HG02870 (cell line): Measurements from ENCODE around the gene RNF213.
"Not testable (repeated sequence)": the region's sequence is repeated elsewhere in the genome, so short reads cannot be mapped to it uniquely, and the experiment has no call there.

ENCODE experiments used
- ATAC-seq: cut with Tn5 transposase; IDR thresholded peaks from one replicate; pipeline ENCODE4 v1.9.1; 2021; ENCODE audit warnings: mild to moderate bottlenecking, moderate library complexity; ENCODE audit not compliant: unreplicated experiment

The RNF213 gene

GRCh38 chr17:80223838-80224497 lies 36.7 kb upstream of the RNF213 start:
- no peak for ATAC-seq

- ATAC-seq: no peak
Observed at GRCh38 chr17:80224683-80225082, 36.0 kb upstream of the RNF213 start.

GRCh38 chr17:80225230-80225629 lies 35.4 kb upstream of the RNF213 start:
- ATAC-seq: no peak

GRCh38 chr17:80227156-80227555 lies 33.5 kb upstream of the RNF213 start:
- no peak for ATAC-seq

GRCh38 chr17:80227666-80228065 lies 33.0 kb upstream of the RNF213 start:
- ATAC-seq: no peak

GRCh38 chr17:80228477-80228876 lies 32.2 kb upstream of the RNF213 start:
- no peak for ATAC-seq

- no peak for ATAC-seq
Observed at GRCh38 chr17:80229011-80229410, 31.6 kb upstream of the RNF213 start.

- no peak for ATAC-seq
Observed at GRCh38 chr17:80232438-80232837, 28.2 kb upstream of the RNF213 start.

- no peak for ATAC-seq
Observed at GRCh38 chr17:80233202-80233601, 27.4 kb upstream of the RNF213 start.

GRCh38 chr17:80236911-80237310 lies 23.7 kb upstream of the RNF213 start:
- ATAC-seq: no peak

GRCh38 chr17:80237386-80237785 lies 23.3 kb upstream of the RNF213 start:
- no peak for ATAC-seq

- no peak for ATAC-seq
Observed at GRCh38 chr17:80242505-80242904, 18.1 kb upstream of the RNF213 start.

- ATAC-seq: no peak
Observed at GRCh38 chr17:80243526-80244433, 16.9 kb upstream of the RNF213 start.

- not testable (repeated sequence) for ATAC-seq
Observed at GRCh38 chr17:80244448-80244847, 16.2 kb upstream of the RNF213 start.

GRCh38 chr17:80244871-80245509 lies 15.7 kb upstream of the RNF213 start:
- no peak for ATAC-seq

GRCh38 chr17:80245566-80246265 lies 14.9 kb upstream of the RNF213 start:
- ATAC-seq: no peak

- ATAC-seq: no peak
Observed at GRCh38 chr17:80246266-80246681, 14.4 kb upstream of the RNF213 start.

- no peak for ATAC-seq
Observed at GRCh38 chr17:80246726-80247125, 13.9 kb upstream of the RNF213 start.

- no peak for ATAC-seq
Observed at GRCh38 chr17:80247561-80247960, 13.1 kb upstream of the RNF213 start.

- ATAC-seq: no peak
Observed at GRCh38 chr17:80248001-80248893, 12.4 kb upstream of the RNF213 start.
